Measurements from ENCODE around the gene CTSO. TPM values are rescaled to one million over a fixed set of nuclear protein-coding genes. Genes with fewer than 3 reads are reported as not detected.

The CTSO gene
- total RNA-seq, 1 experiment from 2014 or later: 7.3 TPM

DNA sequence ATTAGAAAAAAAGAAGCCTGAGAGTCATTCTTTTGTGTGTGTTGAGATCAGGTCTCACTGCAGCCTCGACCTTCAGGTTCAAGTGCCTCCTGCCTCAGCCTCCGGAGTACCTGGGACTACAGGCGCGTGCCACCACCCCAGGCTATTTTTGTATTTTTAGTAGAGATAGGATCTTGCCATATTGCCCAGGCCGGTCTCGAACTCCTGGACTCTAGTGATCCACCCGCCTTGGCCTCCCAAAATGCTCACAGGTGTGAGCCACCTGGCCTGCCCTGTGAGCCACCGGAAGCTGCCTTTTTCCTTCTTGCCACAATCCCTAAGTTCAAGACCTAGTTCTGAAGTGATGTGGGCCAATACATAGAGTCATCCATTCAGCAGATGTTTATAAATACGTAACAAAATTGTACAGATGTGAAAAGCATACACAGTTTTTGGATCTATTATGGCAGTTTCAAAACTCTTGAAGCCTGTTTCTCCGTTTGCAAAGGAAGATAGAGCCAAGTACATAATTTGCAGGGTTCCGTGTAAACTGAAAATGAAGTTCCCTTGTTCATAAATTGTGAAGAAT lies 536 bp upstream of the CTSO start:
- Mint-ChIP-seq H3K27ac (ENCODE audit: unreplicated experiment) (peak overlapping the region; percentile 100), H3K4me1 (ENCODE audit: low read depth, unreplicated experiment) (peaks cover 8% of the 10 kb centered on the region), H3K27me3 (ENCODE audit: unreplicated experiment) (no peaks in the 10 kb centered on the region), H3K36me3 (ENCODE audit: insufficient read depth, unreplicated experiment) (peaks cover 11% of the 10 kb centered on the region), H3K4me3 (ENCODE audit: low read depth, unreplicated experiment) (peak overlapping the region; percentile 98), H3K9me3 (ENCODE audit: low read depth, unreplicated experiment) (no peaks in the 10 kb centered on the region)
- BruUV-seq (replicated peaks): TSS peak; percentile 91
- CTCF ChIA-PET: interaction anchor here (1.3 to 2.3 kb wide), 4 partner anchors 10 to 551 kb away, joined by 3 to 20 read pairs (median 4); no protein-coding TSS in a partner anchor
- TF ChIP-seq, protein P1, sequence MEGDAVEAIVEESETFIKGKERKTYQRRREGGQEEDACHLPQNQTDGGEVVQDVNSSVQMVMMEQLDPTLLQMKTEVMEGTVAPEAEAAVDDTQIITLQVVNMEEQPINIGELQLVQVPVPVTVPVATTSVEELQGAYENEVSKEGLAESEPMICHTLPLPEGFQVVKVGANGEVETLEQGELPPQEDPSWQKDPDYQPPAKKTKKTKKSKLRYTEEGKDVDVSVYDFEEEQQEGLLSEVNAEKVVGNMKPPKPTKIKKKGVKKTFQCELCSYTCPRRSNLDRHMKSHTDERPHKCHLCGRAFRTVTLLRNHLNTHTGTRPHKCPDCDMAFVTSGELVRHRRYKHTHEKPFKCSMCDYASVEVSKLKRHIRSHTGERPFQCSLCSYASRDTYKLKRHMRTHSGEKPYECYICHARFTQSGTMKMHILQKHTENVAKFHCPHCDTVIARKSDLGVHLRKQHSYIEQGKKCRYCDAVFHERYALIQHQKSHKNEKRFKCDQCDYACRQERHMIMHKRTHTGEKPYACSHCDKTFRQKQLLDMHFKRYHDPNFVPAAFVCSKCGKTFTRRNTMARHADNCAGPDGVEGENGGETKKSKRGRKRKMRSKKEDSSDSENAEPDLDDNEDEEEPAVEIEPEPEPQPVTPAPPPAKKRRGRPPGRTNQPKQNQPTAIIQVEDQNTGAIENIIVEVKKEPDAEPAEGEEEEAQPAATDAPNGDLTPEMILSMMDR (IDR thresholded peaks at IDR 0.05; ENCODE audit: unreplicated experiment): no peak
- DNase-seq: no peak
- intact Hi-C loops (cut with micrococcal nuclease; ENCODE audit: unreplicated experiment): no loop called here

- Mint-ChIP-seq H3K4me3 (ENCODE audit: low read depth, unreplicated experiment) (peak overlapping the region; percentile 98), H3K27me3 (ENCODE audit: unreplicated experiment) (no peaks in the 10 kb centered on the region), H3K27ac (ENCODE audit: unreplicated experiment) (peak overlapping the region; percentile 93), H3K9me3 (ENCODE audit: low read depth, unreplicated experiment) (no peaks in the 10 kb centered on the region), H3K36me3 (ENCODE audit: insufficient read depth, unreplicated experiment) (peaks cover 11% of the 10 kb centered on the region), H3K4me1 (ENCODE audit: low read depth, unreplicated experiment) (peaks cover 8% of the 10 kb centered on the region)
- TF ChIP-seq, protein P1 (IDR thresholded peaks at IDR 0.05; ENCODE audit: unreplicated experiment): no peak
- CTCF ChIA-PET: interaction anchor here (0.6 to 2.3 kb wide), 5 partner anchors 9 to 545 kb away, joined by 3 to 20 read pairs (median 4); no protein-coding TSS in a partner anchor
- no peak for DNase-seq
- no TSS peak for BruUV-seq (replicated peaks)
- intact Hi-C loops (cut with micrococcal nuclease; ENCODE audit: unreplicated experiment): loop anchor here (2.0 kb wide), 1 partner anchor 548 kb away; no protein-coding TSS in a partner anchor
Measured at GRCh38 chr4:155952501-155952901, 1.2 kb downstream of the CTSO start.

- H3K27me3 Mint-ChIP-seq (ENCODE audit: unreplicated experiment): no peaks in the 10 kb centered on the region
- TF ChIP-seq, protein P1 (IDR thresholded peaks at IDR 0.05; ENCODE audit: unreplicated experiment): no peak
- no peaks in the 10 kb centered on the region for H3K9me3 Mint-ChIP-seq (ENCODE audit: low read depth, unreplicated experiment)
- H3K4me3 Mint-ChIP-seq (ENCODE audit: low read depth, unreplicated experiment): no peak overlapping the region
- peaks cover 8% of the 10 kb centered on the region for H3K4me1 Mint-ChIP-seq (ENCODE audit: low read depth, unreplicated experiment)
- intact Hi-C loops (cut with micrococcal nuclease; ENCODE audit: unreplicated experiment): no loop called here
- DNase-seq: no peak
- no peak overlapping the region for H3K27ac Mint-ChIP-seq (ENCODE audit: unreplicated experiment)
- CTCF ChIA-PET: no interaction called here
- peaks cover 11% of the 10 kb centered on the region for H3K36me3 Mint-ChIP-seq (ENCODE audit: insufficient read depth, unreplicated experiment)
- BruUV-seq (replicated peaks): no TSS peak
Measured at GRCh38 chr4:155950461-155950860, 3.2 kb downstream of the CTSO start.

DNA sequence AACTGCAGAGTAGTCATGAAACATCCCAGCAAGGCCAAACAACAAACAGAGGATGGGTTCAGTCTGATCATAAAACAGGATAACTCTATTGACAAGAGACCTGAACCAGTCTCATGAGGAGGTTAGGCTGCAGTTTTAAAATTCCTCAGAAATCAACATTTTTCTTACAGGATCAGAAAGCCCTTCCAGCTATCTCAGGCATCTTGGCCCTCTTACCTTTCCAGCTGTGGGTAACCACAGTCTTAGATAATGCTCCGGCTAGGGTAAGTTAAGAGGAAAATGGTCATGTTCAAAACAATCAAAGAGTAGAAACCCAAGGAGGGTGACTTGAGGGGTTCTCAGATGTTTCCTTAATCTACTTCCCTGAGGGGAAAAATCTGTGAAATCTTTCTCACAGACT lies 5.1 kb downstream of the CTSO start:
- H3K27me3 Mint-ChIP-seq (ENCODE audit: unreplicated experiment): no peaks in the 10 kb centered on the region
- BruUV-seq (replicated peaks): no TSS peak
- H3K9me3 Mint-ChIP-seq (ENCODE audit: low read depth, unreplicated experiment): no peaks in the 10 kb centered on the region
- H3K27ac Mint-ChIP-seq (ENCODE audit: unreplicated experiment): no peak overlapping the region
- no peak overlapping the region for H3K4me3 Mint-ChIP-seq (ENCODE audit: low read depth, unreplicated experiment)
- H3K4me1 Mint-ChIP-seq (ENCODE audit: low read depth, unreplicated experiment): peaks cover 8% of the 10 kb centered on the region
- intact Hi-C loops (cut with micrococcal nuclease; ENCODE audit: unreplicated experiment): no loop called here
- no peak for DNase-seq
- H3K36me3 Mint-ChIP-seq (ENCODE audit: insufficient read depth, unreplicated experiment): peaks cover 7% of the 10 kb centered on the region
- CTCF ChIA-PET: interaction anchor here (0.6 kb wide), 1 partner anchor 1667 kb away, joined by 5 read pairs; no protein-coding TSS in a partner anchor
- TF ChIP-seq, protein P1 (IDR thresholded peaks at IDR 0.05; ENCODE audit: unreplicated experiment): no peak

All from Calu3 (cell line).